Liver (tissue), 3 donors: ENCODE measurements around the gene COX4I1.

Source experiments
- CTCF ChIP-seq: fragments of 150-350 bp; IDR thresholded peaks from 2 replicates; pipeline ENCODE4 v1.5.1; 2017; ENCODE audit warnings: improper control_type of control experiment, low read depth, low read length; ENCODE audit not compliant: missing input control
- EGR1 ChIP-seq, 2 donors: IDR thresholded peaks; 2 replicates each; pipeline ENCODE4 v1.6.1; 2016 to 2018; ENCODE audit warnings: antibody characterized with exemption in 2 of 2, low read depth in 2 of 2
- RAD21 ChIP-seq, 2 donors: IDR thresholded peaks; 2 replicates each; pipeline ENCODE4 v1.6.1; 2016; ENCODE audit warnings: antibody characterized with exemption in 2 of 2, mild to moderate bottlenecking in 2 of 2
- SP1 ChIP-seq: IDR thresholded peaks from 2 replicates; pipeline ENCODE4 v1.6.1; 2018; ENCODE audit warnings: antibody characterized with exemption, mild to moderate bottlenecking
- TAF1 ChIP-seq: conservative IDR thresholded peaks from 2 replicates; pipeline ENCODE4 v1.6.1; 2016; ENCODE audit warnings: antibody characterized with exemption, mild to moderate bottlenecking
- YY1 ChIP-seq: IDR thresholded peaks from 2 replicates; pipeline ENCODE4 v1.6.1; 2016; ENCODE audit warnings: antibody characterized with exemption, mild to moderate bottlenecking
- TF ChIP-seq, protein P1 (sequence below): IDR thresholded peaks from 2 replicates; pipeline ENCODE4 v1.6.1; 2016; ENCODE audit warnings: antibody characterized with exemption, mild to moderate bottlenecking
- TF ChIP-seq, protein P2 (sequence below): IDR thresholded peaks from 2 replicates; pipeline ENCODE4 v1.6.1; 2016; ENCODE audit warnings: antibody characterized with exemption
- TF ChIP-seq, protein P3 (sequence below): IDR thresholded peaks from 2 replicates; pipeline ENCODE4 v1.6.1; 2016; ENCODE audit warnings: antibody characterized with exemption
- donor health status: healthy.
- donor health status: healthy.

DNA sequence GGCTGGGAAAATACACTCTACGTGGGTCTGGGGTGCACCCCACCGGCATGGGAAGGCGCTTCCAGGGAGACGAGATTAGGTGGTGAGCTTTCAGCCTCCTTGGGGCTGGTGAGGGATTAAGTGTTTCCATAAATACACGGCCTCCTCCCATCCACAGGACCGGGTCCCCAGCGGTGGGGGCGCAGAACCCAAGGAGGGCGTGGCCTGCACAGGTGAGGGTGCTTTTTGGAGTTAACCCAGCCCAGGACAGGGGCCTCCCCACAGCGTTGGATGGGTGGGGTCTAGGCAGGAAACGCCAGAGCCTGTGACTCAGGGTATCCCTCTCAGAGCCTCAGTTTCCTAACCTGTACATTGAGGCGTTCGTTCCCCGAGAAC is 49.7 kb upstream of the COX4I1 start:
- TF ChIP-seq CTCF (no peak), YY1 (no peak), TAF1 (no peak), EGR1 (IDR thresholded peaks at IDR 0.05; ENCODE audit: low read depth in 2 of 2) (no peak), SP1 (no peak), RAD21 (IDR thresholded peaks at IDR 0.05) (no peak)
- TF ChIP-seq, protein P1, sequence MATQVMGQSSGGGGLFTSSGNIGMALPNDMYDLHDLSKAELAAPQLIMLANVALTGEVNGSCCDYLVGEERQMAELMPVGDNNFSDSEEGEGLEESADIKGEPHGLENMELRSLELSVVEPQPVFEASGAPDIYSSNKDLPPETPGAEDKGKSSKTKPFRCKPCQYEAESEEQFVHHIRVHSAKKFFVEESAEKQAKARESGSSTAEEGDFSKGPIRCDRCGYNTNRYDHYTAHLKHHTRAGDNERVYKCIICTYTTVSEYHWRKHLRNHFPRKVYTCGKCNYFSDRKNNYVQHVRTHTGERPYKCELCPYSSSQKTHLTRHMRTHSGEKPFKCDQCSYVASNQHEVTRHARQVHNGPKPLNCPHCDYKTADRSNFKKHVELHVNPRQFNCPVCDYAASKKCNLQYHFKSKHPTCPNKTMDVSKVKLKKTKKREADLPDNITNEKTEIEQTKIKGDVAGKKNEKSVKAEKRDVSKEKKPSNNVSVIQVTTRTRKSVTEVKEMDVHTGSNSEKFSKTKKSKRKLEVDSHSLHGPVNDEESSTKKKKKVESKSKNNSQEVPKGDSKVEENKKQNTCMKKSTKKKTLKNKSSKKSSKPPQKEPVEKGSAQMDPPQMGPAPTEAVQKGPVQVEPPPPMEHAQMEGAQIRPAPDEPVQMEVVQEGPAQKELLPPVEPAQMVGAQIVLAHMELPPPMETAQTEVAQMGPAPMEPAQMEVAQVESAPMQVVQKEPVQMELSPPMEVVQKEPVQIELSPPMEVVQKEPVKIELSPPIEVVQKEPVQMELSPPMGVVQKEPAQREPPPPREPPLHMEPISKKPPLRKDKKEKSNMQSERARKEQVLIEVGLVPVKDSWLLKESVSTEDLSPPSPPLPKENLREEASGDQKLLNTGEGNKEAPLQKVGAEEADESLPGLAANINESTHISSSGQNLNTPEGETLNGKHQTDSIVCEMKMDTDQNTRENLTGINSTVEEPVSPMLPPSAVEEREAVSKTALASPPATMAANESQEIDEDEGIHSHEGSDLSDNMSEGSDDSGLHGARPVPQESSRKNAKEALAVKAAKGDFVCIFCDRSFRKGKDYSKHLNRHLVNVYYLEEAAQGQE: no peak
- TF ChIP-seq, protein P2, sequence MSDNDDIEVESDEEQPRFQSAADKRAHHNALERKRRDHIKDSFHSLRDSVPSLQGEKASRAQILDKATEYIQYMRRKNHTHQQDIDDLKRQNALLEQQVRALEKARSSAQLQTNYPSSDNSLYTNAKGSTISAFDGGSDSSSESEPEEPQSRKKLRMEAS: no peak
- TF ChIP-seq, protein P3, sequence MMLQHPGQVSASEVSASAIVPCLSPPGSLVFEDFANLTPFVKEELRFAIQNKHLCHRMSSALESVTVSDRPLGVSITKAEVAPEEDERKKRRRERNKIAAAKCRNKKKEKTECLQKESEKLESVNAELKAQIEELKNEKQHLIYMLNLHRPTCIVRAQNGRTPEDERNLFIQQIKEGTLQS: no peak
